GM23338 (cell line): ENCODE measurements around the gene SRSF4. TPM values are rescaled to one million over a fixed set of nuclear protein-coding genes. Genes with fewer than 3 reads are reported as not detected.

ENCODE experiments used
- ATAC-seq: fragments of 200-7000 bp; cut with Tn5 transposase; 3 replicates; pipeline ENCODE4 v1.9.1; 2020
- DNase-seq: peaks from one replicate; pipeline ENCODE4 v3.0.0-alpha.2; 2015; ENCODE audit warnings: low spot score
- H2AFZ ChIP-seq: fragments of 200-600 bp; sonication (generic); 2 replicates; pipeline ENCODE4 v1.8.0; 2016; ENCODE audit warnings: antibody characterized with exemption, mild to moderate bottlenecking, moderate library complexity
- H3F3A ChIP-seq: fragments of 200-600 bp; sonication (generic); replicated peaks from 2 replicates; pipeline ENCODE4 v1.8.0; 2017; ENCODE audit warnings: antibody characterized with exemption, mixed run types, low read depth
- H3K27ac ChIP-seq: fragments of 200-600 bp; sonication (generic); 2 replicates; pipeline ENCODE4 v1.6.1; 2016; ENCODE audit warnings: low read depth
- H3K27me3 ChIP-seq: fragments of 200-600 bp; sonication (generic); 2 replicates; pipeline ENCODE4 v1.8.0; 2016; ENCODE audit warnings: mild to moderate bottlenecking, mixed run types, moderate library complexity; ENCODE audit not compliant: insufficient read depth
- H3K36me3 ChIP-seq: fragments of 200-600 bp; sonication (generic); 2 replicates; pipeline ENCODE4 v1.8.0; 2016; ENCODE audit warnings: mild to moderate bottlenecking; ENCODE audit not compliant: insufficient read depth
- H3K4me1 ChIP-seq: fragments of 200-600 bp; sonication (generic); 2 replicates; pipeline ENCODE4 v1.8.0; 2016; ENCODE audit warnings: mild to moderate bottlenecking, moderate library complexity; ENCODE audit not compliant: insufficient read depth
- H3K4me2 ChIP-seq: fragments of 200-600 bp; sonication (generic); 2 replicates; pipeline ENCODE4 v1.7.1; 2017; ENCODE audit warnings: mixed run types
- H3K4me3 ChIP-seq: fragments of 200-600 bp; sonication (generic); 2 replicates; pipeline ENCODE4 v1.6.1; 2016; ENCODE audit warnings: mixed run types
- H3K79me2 ChIP-seq: fragments of 200-600 bp; sonication (generic); replicated peaks from 2 replicates; pipeline ENCODE4 v1.8.0; 2017; ENCODE audit warnings: mild to moderate bottlenecking; ENCODE audit not compliant: insufficient read depth
- H3K9me2 ChIP-seq: fragments of 200-600 bp; sonication (generic); 2 replicates; pipeline ENCODE4 v1.8.0; 2017; ENCODE audit not compliant: insufficient read depth
- H4K20me1 ChIP-seq: fragments of 200-600 bp; sonication (generic); replicated peaks from 2 replicates; pipeline ENCODE4 v1.8.0; 2017; ENCODE audit warnings: mild to moderate bottlenecking; ENCODE audit not compliant: insufficient read depth
- H3K27ac Mint-ChIP-seq: 2 replicates; pipeline ENCODE4 v1.8.0; 2020; ENCODE audit warnings: inconsistent platforms, mild to moderate bottlenecking, moderate library complexity, mixed read lengths
- H3K27me3 Mint-ChIP-seq: 3 replicates; pipeline ENCODE4 v1.8.0; 2022; ENCODE audit warnings: low read depth, mild to moderate bottlenecking, moderate library complexity, mixed read lengths, inconsistent platforms; ENCODE audit not compliant: insufficient read depth, poor library complexity
- H3K36me3 Mint-ChIP-seq: 3 replicates; pipeline ENCODE4 v1.8.0; 2021; ENCODE audit warnings: low read depth, mild to moderate bottlenecking, inconsistent platforms, moderate library complexity, mixed read lengths
- H3K4me1 Mint-ChIP-seq: 3 replicates; pipeline ENCODE4 v1.8.0; 2020; ENCODE audit warnings: mild to moderate bottlenecking, inconsistent platforms, mixed read lengths
- H3K4me3 Mint-ChIP-seq: 3 replicates; pipeline ENCODE4 v1.8.0; 2021; ENCODE audit warnings: moderate library complexity, mild to moderate bottlenecking, inconsistent platforms, mixed read lengths
- H3K9me3 Mint-ChIP-seq: 3 replicates; pipeline ENCODE4 v1.8.0; 2020; ENCODE audit warnings: moderate library complexity, mild to moderate bottlenecking, inconsistent platforms, mixed read lengths
- EZH2 ChIP-seq: fragments of 200-600 bp; sonication (generic); IDR thresholded peaks from one replicate; pipeline ENCODE4 v1.8.0; 2017; ENCODE audit warnings: antibody characterized with exemption, mild to moderate bottlenecking, low read depth; ENCODE audit not compliant: unreplicated experiment
- EZH2phosphoT487 ChIP-seq: fragments of 200-600 bp; sonication (generic); IDR thresholded peaks from one replicate; pipeline ENCODE4 v1.8.1; 2018; ENCODE audit warnings: antibody characterized with exemption; ENCODE audit not compliant: unreplicated experiment
- JUNB ChIP-seq: IDR thresholded peaks from one replicate; pipeline ENCODE4 v1.6.1; 2016; ENCODE audit warnings: antibody characterized with exemption; ENCODE audit not compliant: unreplicated experiment
- NANOG ChIP-seq: IDR thresholded peaks from 2 replicates; pipeline ENCODE4 v1.6.1; 2016; ENCODE audit warnings: antibody characterized with exemption, borderline replicate concordance
- STAT1 ChIP-seq: IDR thresholded peaks from one replicate; pipeline ENCODE4 v1.6.1; 2016; ENCODE audit warnings: antibody characterized with exemption; ENCODE audit not compliant: unreplicated experiment
- ZNF114 ChIP-seq: fragments of 250-450 bp; sonication (Bioruptor Pico); IDR thresholded peaks from 2 replicates; pipeline ENCODE4 v1.5.0; 2020; ENCODE audit warnings: mild to moderate bottlenecking, moderate library complexity
- ZNF331 ChIP-seq: fragments of 250-450 bp; sonication (Bioruptor Pico); IDR thresholded peaks from 2 replicates; pipeline ENCODE4 v1.5.0; 2020; ENCODE audit warnings: low read depth, mild to moderate bottlenecking, moderate library complexity
- polyA plus RNA-seq: library from polyadenylated mRNA; unstranded; fragments of >200 nt; fragmentation: Nextera tagmentation; extraction: Ambion mirVana; gene quantifications from 2 replicates; pipeline ENCODE4 v1.2.1, GENCODE V29; 2016
- total RNA-seq: library from RNA; depleted of rRNA; stranded (reverse); fragments of >200 nt; shearing (Covaris generic); gene quantifications from 2 replicates; pipeline ENCODE4 v1.2.3, GENCODE V29; 2014
- TF ChIP-seq, protein P1 (sequence below): fragments of 250-450 bp; sonication (Bioruptor Pico); IDR thresholded peaks from 2 replicates; pipeline ENCODE4 v1.5.0; 2020; ENCODE audit warnings: mild to moderate bottlenecking, moderate library complexity
- TF ChIP-seq, protein P2 (sequence below): IDR thresholded peaks from 2 replicates; pipeline ENCODE4 v1.6.1; 2016; ENCODE audit warnings: antibody characterized with exemption
- TF ChIP-seq, protein P3 (sequence below): IDR thresholded peaks from one replicate; pipeline ENCODE4 v1.6.1; 2018; ENCODE audit warnings: antibody characterized with exemption; ENCODE audit not compliant: unreplicated experiment

SRSF4 gene
- total and polyA plus RNA-seq, 2 experiments from 2014 or later = 58.4 to 98.3 TPM

DNA sequence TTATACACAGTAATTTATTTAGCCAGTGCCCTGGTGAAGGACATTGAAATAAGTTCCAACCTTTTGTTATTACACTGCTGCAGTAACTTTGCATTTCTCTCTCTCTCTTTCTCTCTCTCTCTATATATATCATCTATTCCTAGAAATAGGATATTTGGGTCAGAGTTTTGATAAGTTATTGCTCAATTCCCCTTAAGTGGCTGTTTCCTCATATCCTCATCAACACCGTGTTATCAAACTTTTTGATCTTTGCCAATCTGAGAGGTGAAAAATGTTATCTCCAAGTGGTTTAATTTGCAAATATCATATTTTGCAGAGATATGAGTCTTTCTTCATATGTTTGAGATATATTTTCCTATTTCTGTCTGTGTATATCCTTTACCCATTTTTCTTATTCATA, 1.6 kb upstream of the SRSF4 start:
- no peak overlapping the region for H3K4me3 Mint-ChIP-seq
- Histone ChIP-seq H3K4me2 (no peak overlapping the region), H4K20me1 (peaks cover 20% of the 10 kb centered on the region), H3F3A (peaks cover 18% of the 10 kb centered on the region; the same call in 1 of the 2 replicates), H3K4me1 (peaks cover 38% of the 10 kb centered on the region), H3K79me2 (peaks cover 31% of the 10 kb centered on the region), H3K27ac (no peak overlapping the region), H2AFZ (no peak overlapping the region), H3K9me2 (no peaks in the 10 kb centered on the region), H3K27me3 (no peaks in the 10 kb centered on the region), H3K36me3 (peaks cover 6% of the 10 kb centered on the region; the same call in 1 of the 2 replicates), H3K4me3 (no peak overlapping the region)
- peaks cover 19% of the 10 kb centered on the region for H3K36me3 Mint-ChIP-seq
- ATAC-seq (no peak), DNase-seq (no peak)
- H3K27me3 Mint-ChIP-seq = peaks cover 17% of the 10 kb centered on the region
- H3K4me1 Mint-ChIP-seq = peaks cover 43% of the 10 kb centered on the region
- no peak for TF ChIP-seq NANOG
- TF ChIP-seq ZNF114 (CRISPR knock-in tag) = no peak
- no peak for TF ChIP-seq STAT1
- no peak for TF ChIP-seq JUNB
- TF ChIP-seq EZH2phosphoT487 = no peak
- H3K9me3 Mint-ChIP-seq = no peaks in the 10 kb centered on the region
- H3K27ac Mint-ChIP-seq = no peak overlapping the region

DNA sequence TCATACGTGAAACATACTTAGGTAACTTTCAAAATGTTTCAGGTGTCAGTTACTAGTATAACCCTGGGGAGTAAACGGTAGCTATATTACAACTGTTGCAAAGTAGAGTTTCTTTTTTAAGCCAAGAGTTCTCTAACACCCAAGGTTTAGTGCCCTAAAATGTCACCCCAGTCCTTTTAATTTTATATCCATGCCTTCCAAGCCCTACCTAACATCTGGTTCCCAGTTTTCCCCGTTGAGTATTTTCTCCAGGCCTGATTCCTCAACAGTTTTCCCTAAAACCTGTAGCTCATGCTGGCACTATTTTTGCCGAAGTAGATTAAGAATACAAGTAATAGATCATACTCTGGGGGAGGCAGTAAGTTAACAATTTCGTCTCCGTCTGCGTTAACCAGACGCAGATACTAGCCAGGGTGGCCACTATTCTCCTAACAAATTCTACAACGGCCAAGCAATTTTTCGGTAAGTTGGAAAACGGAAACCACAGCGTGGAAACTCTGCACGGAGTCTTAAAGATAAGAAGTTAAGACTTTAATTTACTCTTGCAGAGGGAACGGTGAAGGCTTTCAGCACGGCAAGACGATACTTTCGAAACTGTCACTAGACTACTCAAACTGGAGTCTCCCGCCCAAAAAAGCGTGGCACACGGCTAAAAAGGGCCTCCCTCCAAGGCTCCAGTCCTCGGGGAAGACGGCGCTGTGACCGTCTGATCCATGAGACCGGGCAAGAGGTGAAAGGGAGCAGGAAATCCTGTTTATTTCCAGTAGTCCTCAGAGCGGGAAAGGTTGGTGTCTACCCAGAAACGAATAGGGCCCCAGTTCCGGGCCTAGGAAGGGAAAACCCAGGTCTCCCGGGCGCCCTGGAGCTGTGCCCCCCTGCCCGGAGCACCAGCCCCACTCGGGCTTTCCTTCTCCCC, 945 bp downstream of the SRSF4 start:
- Histone ChIP-seq H3K4me1 (peaks cover 28% of the 10 kb centered on the region), H2AFZ (no peak overlapping the region), H3K27ac (peak overlapping the region; percentile 98), H3K79me2 (peaks cover 56% of the 10 kb centered on the region), H3F3A (0 out of 2 replicates have a peak, but pooled peaks cover 10% of the 10 kb centered on the region), H4K20me1 (peaks cover 32% of the 10 kb centered on the region), H3K4me2 (peak overlapping the region; percentile 96), H3K9me2 (no peaks in the 10 kb centered on the region), H3K4me3 (peak overlapping the region; percentile 88), H3K27me3 (no peaks in the 10 kb centered on the region), H3K36me3 (peaks cover 6% of the 10 kb centered on the region; the same call in 1 of the 2 replicates)
- Mint-ChIP-seq H3K36me3 (peaks cover 41% of the 10 kb centered on the region), H3K27me3 (peaks cover 6% of the 10 kb centered on the region), H3K27ac (peak overlapping the region; percentile 94), H3K4me1 (peaks cover 40% of the 10 kb centered on the region), H3K9me3 (no peaks in the 10 kb centered on the region), H3K4me3 (peak overlapping the region; percentile 97)
- ATAC-seq (peak; percentile 14; the same call in 2 of the 3 replicates), DNase-seq (peak; percentile 53)
- TF ChIP-seq ZNF331 (CRISPR knock-in tag) = no peak
- TF ChIP-seq, protein P1, sequence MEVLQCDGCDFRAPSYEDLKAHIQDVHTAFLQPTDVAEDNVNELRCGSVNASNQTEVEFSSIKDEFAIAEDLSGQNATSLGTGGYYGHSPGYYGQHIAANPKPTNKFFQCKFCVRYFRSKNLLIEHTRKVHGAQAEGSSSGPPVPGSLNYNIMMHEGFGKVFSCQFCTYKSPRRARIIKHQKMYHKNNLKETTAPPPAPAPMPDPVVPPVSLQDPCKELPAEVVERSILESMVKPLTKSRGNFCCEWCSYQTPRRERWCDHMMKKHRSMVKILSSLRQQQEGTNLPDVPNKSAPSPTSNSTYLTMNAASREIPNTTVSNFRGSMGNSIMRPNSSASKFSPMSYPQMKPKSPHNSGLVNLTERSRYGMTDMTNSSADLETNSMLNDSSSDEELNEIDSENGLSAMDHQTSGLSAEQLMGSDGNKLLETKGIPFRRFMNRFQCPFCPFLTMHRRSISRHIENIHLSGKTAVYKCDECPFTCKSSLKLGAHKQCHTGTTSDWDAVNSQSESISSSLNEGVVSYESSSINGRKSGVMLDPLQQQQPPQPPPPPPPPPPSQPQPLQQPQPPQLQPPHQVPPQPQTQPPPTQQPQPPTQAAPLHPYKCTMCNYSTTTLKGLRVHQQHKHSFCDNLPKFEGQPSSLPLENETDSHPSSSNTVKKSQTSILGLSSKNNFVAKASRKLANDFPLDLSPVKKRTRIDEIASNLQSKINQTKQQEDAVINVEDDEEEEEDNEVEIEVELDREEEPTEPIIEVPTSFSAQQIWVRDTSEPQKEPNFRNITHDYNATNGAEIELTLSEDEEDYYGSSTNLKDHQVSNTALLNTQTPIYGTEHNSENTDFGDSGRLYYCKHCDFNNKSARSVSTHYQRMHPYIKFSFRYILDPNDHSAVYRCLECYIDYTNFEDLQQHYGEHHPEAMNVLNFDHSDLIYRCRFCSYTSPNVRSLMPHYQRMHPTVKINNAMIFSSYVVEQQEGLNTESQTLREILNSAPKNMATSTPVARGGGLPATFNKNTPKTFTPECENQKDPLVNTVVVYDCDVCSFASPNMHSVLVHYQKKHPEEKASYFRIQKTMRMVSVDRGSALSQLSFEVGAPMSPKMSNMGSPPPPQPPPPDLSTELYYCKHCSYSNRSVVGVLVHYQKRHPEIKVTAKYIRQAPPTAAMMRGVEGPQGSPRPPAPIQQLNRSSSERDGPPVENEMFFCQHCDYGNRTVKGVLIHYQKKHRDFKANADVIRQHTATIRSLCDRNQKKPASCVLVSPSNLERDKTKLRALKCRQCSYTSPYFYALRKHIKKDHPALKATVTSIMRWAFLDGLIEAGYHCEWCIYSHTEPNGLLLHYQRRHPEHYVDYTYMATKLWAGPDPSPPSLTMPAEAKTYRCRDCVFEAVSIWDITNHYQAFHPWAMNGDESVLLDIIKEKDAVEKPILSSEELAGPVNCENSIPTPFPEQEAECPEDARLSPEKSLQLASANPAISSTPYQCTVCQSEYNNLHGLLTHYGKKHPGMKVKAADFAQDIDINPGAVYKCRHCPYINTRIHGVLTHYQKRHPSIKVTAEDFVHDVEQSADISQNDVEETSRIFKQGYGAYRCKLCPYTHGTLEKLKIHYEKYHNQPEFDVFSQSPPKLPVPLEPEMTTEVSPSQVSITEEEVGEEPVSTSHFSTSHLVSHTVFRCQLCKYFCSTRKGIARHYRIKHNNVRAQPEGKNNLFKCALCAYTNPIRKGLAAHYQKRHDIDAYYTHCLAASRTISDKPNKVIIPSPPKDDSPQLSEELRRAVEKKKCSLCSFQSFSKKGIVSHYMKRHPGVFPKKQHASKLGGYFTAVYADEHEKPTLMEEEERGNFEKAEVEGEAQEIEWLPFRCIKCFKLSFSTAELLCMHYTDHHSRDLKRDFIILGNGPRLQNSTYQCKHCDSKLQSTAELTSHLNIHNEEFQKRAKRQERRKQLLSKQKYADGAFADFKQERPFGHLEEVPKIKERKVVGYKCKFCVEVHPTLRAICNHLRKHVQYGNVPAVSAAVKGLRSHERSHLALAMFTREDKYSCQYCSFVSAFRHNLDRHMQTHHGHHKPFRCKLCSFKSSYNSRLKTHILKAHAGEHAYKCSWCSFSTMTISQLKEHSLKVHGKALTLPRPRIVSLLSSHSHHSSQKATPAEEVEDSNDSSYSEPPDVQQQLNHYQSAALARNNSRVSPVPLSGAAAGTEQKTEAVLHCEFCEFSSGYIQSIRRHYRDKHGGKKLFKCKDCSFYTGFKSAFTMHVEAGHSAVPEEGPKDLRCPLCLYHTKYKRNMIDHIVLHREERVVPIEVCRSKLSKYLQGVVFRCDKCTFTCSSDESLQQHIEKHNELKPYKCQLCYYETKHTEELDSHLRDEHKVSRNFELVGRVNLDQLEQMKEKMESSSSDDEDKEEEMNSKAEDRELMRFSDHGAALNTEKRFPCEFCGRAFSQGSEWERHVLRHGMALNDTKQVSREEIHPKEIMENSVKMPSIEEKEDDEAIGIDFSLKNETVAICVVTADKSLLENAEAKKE = no peak
- no peak for TF ChIP-seq STAT1
- no peak for TF ChIP-seq EZH2
- TF ChIP-seq, protein P2, sequence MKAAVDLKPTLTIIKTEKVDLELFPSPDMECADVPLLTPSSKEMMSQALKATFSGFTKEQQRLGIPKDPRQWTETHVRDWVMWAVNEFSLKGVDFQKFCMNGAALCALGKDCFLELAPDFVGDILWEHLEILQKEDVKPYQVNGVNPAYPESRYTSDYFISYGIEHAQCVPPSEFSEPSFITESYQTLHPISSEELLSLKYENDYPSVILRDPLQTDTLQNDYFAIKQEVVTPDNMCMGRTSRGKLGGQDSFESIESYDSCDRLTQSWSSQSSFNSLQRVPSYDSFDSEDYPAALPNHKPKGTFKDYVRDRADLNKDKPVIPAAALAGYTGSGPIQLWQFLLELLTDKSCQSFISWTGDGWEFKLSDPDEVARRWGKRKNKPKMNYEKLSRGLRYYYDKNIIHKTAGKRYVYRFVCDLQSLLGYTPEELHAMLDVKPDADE = no peak
- TF ChIP-seq, protein P3, sequence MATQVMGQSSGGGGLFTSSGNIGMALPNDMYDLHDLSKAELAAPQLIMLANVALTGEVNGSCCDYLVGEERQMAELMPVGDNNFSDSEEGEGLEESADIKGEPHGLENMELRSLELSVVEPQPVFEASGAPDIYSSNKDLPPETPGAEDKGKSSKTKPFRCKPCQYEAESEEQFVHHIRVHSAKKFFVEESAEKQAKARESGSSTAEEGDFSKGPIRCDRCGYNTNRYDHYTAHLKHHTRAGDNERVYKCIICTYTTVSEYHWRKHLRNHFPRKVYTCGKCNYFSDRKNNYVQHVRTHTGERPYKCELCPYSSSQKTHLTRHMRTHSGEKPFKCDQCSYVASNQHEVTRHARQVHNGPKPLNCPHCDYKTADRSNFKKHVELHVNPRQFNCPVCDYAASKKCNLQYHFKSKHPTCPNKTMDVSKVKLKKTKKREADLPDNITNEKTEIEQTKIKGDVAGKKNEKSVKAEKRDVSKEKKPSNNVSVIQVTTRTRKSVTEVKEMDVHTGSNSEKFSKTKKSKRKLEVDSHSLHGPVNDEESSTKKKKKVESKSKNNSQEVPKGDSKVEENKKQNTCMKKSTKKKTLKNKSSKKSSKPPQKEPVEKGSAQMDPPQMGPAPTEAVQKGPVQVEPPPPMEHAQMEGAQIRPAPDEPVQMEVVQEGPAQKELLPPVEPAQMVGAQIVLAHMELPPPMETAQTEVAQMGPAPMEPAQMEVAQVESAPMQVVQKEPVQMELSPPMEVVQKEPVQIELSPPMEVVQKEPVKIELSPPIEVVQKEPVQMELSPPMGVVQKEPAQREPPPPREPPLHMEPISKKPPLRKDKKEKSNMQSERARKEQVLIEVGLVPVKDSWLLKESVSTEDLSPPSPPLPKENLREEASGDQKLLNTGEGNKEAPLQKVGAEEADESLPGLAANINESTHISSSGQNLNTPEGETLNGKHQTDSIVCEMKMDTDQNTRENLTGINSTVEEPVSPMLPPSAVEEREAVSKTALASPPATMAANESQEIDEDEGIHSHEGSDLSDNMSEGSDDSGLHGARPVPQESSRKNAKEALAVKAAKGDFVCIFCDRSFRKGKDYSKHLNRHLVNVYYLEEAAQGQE = no peak
